HS-27A (cell line): ENCODE results near the gene CD101.

Source experiments
- DNase-seq: peaks from one replicate; pipeline ENCODE4 v3.0.0-alpha.2; 2012; ENCODE audit warnings: low read depth, missing footprints

The CD101 gene

GRCh38 chr1:117058810-117059209 is 57.2 kb downstream of the CD101 start:
- DNase-seq: no peak

- DNase-seq: no peak
These were observed 57.7 kb downstream of the CD101 start for GRCh38 chr1:117059334-117059677.

DNA sequence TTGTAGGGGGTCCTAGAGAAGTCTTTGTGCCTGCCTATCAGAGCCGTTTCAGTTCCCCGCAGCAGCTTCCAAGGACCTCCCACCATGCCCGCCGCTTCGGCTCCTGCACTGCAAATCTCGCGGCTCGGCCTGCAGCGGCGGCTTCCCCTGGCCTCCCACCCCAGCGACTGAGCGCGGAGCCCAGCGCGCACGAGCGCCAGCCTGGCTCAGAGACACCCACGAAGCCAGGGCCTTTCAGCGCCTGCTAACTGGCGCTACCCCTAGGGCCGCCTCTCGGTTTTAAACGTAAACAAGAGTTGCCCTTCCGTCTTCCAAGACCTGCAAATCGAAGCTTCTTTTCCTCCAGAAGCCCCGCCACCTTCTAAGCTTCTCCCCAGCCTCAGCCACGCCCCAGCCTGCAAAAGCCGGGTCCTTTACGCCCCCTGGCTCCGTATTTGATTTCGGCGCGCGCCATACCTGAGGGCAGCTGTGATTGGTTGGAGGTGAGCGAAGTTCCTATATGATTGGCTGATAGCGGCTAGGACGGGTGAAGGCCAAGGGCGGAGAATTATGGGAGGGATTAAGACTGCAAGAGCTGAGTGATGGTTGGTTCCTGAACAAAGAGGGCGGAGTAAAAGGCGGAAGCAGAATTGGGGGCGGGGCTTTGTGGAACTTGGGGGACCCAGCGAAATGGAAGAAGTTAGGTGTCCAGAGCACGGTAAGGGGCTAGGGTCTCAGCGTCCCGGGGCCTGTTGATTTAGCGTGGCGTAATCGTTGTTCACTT is 58.3 kb downstream of the CD101 start, which contains the start of gene TTF2:
Gene TTF2 (plus strand): TSS at position 649 of the 763 bp plus-strand sequence. CDS start 21 bp downstream, at position 670.
- peak; percentile 98 for DNase-seq

- no peak for DNase-seq
These were observed 59.1 kb downstream of the CD101 start for GRCh38 chr1:117060441-117061317.

- DNase-seq: no peak
These were observed 60.4 kb downstream of the CD101 start for GRCh38 chr1:117061986-117062415.

GRCh38 chr1:117066367-117066766 is 64.8 kb downstream of the CD101 start:
- no peak for DNase-seq

- DNase-seq: no peak
These were observed 66.2 kb downstream of the CD101 start for GRCh38 chr1:117067533-117068370.

DNA sequence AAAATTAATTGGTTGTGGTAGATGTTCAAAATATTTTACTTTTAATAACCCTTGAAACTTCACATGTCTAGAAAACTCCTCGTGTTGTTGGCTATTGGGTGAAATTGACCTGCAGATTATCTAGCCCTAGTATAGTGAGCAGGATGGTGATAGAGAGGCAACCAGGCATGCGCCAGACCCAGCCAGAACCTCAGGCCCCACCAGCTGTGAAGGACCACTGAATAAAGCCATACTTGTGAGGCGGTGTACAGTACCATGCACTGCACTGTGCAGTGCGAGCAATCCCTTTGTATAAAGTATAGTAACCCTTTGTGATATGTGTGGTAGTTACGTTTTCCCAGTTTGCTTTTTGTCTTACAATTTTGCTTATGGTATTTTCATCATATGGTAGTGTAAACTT is 67.0 kb downstream of the CD101 start:
- DNase-seq: no peak

- no peak for DNase-seq
These were observed 67.8 kb downstream of the CD101 start for GRCh38 chr1:117069220-117069844.

- DNase-seq: no peak
These were observed 68.6 kb downstream of the CD101 start for GRCh38 chr1:117070124-117070523.

- DNase-seq: no peak
These were observed 75.1 kb downstream of the CD101 start for GRCh38 chr1:117076648-117077047.

- DNase-seq: no peak
These were observed 75.7 kb downstream of the CD101 start for GRCh38 chr1:117077267-117077666.

DNA sequence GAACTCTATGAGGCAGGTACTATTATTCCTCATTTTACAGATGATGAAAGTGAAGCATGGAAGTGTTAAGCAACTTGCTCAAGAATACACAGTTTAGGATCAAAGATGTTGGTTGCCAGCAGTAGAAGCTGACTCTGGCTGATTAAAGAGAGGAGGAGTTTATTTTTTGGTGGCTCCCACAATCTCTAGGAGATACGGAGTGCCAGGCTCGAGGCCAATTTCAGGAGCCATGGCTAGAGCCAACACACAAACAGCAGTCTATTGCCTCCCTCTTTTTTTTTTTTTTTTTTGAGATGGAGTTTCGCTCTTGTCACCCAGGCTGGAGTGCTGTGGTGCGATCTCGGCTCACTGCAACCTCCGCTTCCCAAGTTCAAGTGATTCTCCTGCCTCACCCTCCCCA is 78.2 kb downstream of the CD101 start:
- DNase-seq: no peak

- DNase-seq: no peak
These were observed 82.7 kb downstream of the CD101 start for GRCh38 chr1:117084231-117084630.
